GM18511 (cell line): ENCODE data around the gene ZC2HC1B.

Source experiments
- ATAC-seq: cut with Tn5 transposase; IDR thresholded peaks from one replicate; pipeline ENCODE4 v1.9.1; 2021; ENCODE audit warnings: mild to moderate bottlenecking, moderate library complexity; ENCODE audit not compliant: unreplicated experiment

The ZC2HC1B gene

GRCh38 chr6:143961066-143961465 lies 96.8 kb downstream of the ZC2HC1B start:
- no peak for ATAC-seq

GRCh38 chr6:143961886-143962878 lies 97.9 kb downstream of the ZC2HC1B start:
- no peak for ATAC-seq

GRCh38 chr6:143963158-143963919 lies 99.1 kb downstream of the ZC2HC1B start:
- ATAC-seq, result no peak

- ATAC-seq, result no peak
Observed at GRCh38 chr6:143964674-143965081, 100.4 kb downstream of the ZC2HC1B start.

- ATAC-seq, result no peak
Observed at GRCh38 chr6:143965503-143966171, 101.4 kb downstream of the ZC2HC1B start.

GRCh38 chr6:143966312-143966711 lies 102.0 kb downstream of the ZC2HC1B start:
- ATAC-seq, result no peak

- ATAC-seq, result no peak
Observed at GRCh38 chr6:143967706-143968376, 103.6 kb downstream of the ZC2HC1B start.

- ATAC-seq, result no peak
Observed at GRCh38 chr6:143969077-143969476, 104.8 kb downstream of the ZC2HC1B start.

- no peak for ATAC-seq
Observed at GRCh38 chr6:143970456-143971218, 106.4 kb downstream of the ZC2HC1B start.

GRCh38 chr6:143971482-143972205 lies 107.4 kb downstream of the ZC2HC1B start:
- ATAC-seq, result no peak

GRCh38 chr6:143973097-143973966 lies 109.1 kb downstream of the ZC2HC1B start:
- ATAC-seq, result no peak

- ATAC-seq, result no peak
Observed at GRCh38 chr6:143974089-143974488, 109.8 kb downstream of the ZC2HC1B start.

GRCh38 chr6:143976806-143977349 lies 112.6 kb downstream of the ZC2HC1B start:
- ATAC-seq, result no peak

GRCh38 chr6:143980921-143981320 lies 116.6 kb downstream of the ZC2HC1B start:
- ATAC-seq, result no peak

- no peak for ATAC-seq
Observed at GRCh38 chr6:143982968-143983367, 118.7 kb downstream of the ZC2HC1B start.

GRCh38 chr6:143984666-143985065 lies 120.4 kb downstream of the ZC2HC1B start:
- no peak for ATAC-seq

- ATAC-seq, result no peak
Observed at GRCh38 chr6:143986463-143987065, 122.3 kb downstream of the ZC2HC1B start.
